ENCODE results near the gene IQCF2. TPM values are rescaled to one million over a fixed set of nuclear protein-coding genes. Genes with fewer than 3 reads are reported as not detected.

The IQCF2 gene

DNA sequence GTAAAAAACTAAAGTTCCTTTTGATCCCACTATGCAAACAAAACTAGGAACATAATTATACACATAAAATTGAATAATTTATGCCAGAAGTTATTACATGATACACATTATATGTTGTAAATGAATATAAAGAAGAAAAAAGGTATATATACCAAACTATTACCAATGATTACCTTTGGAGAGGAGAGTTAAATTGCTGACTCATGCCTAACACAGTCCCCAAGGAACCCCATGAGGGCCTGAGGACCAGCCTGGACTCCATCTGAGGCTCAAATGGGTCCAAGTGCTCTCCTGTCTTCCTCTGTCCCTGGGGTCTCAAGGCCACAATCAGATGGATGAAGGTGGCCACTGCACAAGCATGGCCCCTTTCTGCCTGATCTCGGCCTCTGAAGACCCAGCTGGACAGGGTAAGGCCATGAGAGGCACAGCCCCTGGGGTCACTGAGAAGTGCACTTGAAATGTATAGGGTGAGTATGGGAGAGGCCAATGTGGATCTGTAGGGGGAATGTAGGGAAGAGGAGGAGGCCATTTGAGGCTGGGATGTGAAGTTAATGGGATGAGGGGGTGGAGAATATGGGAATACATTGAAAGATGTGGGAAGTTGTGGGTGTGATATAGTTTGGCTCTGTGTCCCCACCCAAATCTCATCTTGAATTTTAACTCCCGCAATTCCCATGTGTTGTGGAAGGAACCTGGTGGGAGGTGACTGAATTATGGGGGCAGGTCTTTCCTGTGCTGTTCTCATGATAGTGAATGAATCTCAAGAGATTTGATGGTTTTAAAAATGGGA, 42.8 kb downstream of the IQCF2 start:
- Histone ChIP-seq H3K23ac (ENCODE audit: low read length) (no peak overlapping the region), H2AK5ac (ENCODE audit: low read length) (no peak overlapping the region), H3K27ac (ENCODE audit: low read depth, low read length) (no peak overlapping the region), H3K9ac (ENCODE audit: low read length) (no peak overlapping the region), H4K8ac (ENCODE audit: low read depth, low read length) (no peak overlapping the region), H3K18ac (ENCODE audit: low read length) (no peak overlapping the region), H3K4me1 (ENCODE audit: control insufficient read depth, low read depth, low read length) (no peaks in the 10 kb centered on the region), H3K36me3 (ENCODE audit: control insufficient read depth, insufficient read depth, low read length) (no peaks in the 10 kb centered on the region), H2BK5ac (ENCODE audit: low read length) (no peak overlapping the region), H3K79me2 (ENCODE audit: control insufficient read depth, insufficient read depth, low read length) (no peaks in the 10 kb centered on the region), H3K27me3 (ENCODE audit: insufficient read depth, low read length, poor library complexity) (no peaks in the 10 kb centered on the region), H3K4me3 (ENCODE audit: low read length) (no peak overlapping the region), H2BK120ac (ENCODE audit: low read depth, low read length) (no peak overlapping the region), H2BK15ac (replicated peaks; ENCODE audit: low read depth) (no peak overlapping the region), H3K79me1 (ENCODE audit: low read length) (no peaks in the 10 kb centered on the region), H3K4me2 (ENCODE audit: low read length) (no peak overlapping the region), H3K56ac (ENCODE audit: low read length) (no peak overlapping the region), H4K5ac (ENCODE audit: low read length) (no peak overlapping the region), H3K4ac (ENCODE audit: low read depth, low read length) (no peak overlapping the region)
- DNase-seq: no peak
- no CpG with 5 or more reads among the region's 2 CpGs for WGBS (ENCODE audit: extremely low coverage, insufficient coverage, low lambda C conversion rate)

DNA sequence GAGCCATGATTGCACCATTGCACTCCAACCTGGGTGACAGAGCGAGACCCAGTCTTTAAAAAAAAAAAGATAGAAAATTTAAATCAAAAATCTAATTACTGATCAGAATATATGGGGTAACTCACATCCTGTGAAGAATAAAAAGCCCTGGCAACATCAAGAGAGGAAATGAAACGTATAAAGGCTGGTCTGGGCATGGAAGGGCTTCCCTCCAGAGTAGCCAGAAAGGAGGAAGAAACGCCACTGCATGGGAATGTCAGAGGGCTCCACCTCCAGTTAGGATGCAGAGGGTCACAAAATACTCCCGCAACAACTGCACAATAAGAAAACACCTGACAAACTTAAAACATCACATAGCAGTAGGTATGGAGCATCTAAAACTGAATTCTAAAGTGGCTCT, 46.6 kb downstream of the IQCF2 start:
- Histone ChIP-seq H3K79me2 (ENCODE audit: control insufficient read depth, insufficient read depth, low read length) (no peaks in the 10 kb centered on the region), H4K5ac (ENCODE audit: low read length) (no peak overlapping the region), H3K4me3 (ENCODE audit: low read length) (no peak overlapping the region), H3K27me3 (ENCODE audit: insufficient read depth, low read length, poor library complexity) (no peaks in the 10 kb centered on the region), H3K79me1 (ENCODE audit: low read length) (no peaks in the 10 kb centered on the region), H3K27ac (ENCODE audit: low read depth, low read length) (no peak overlapping the region), H3K4ac (ENCODE audit: low read depth, low read length) (no peak overlapping the region), H3K4me2 (ENCODE audit: low read length) (no peak overlapping the region), H3K18ac (ENCODE audit: low read length) (no peak overlapping the region), H3K56ac (ENCODE audit: low read length) (no peak overlapping the region), H4K8ac (ENCODE audit: low read depth, low read length) (no peak overlapping the region), H3K4me1 (ENCODE audit: control insufficient read depth, low read depth, low read length) (no peaks in the 10 kb centered on the region), H2BK120ac (ENCODE audit: low read depth, low read length) (no peak overlapping the region), H2BK15ac (replicated peaks; ENCODE audit: low read depth) (no peak overlapping the region), H3K23ac (ENCODE audit: low read length) (no peak overlapping the region), H2AK5ac (ENCODE audit: low read length) (no peak overlapping the region), H3K36me3 (ENCODE audit: control insufficient read depth, insufficient read depth, low read length) (no peaks in the 10 kb centered on the region), H2BK5ac (ENCODE audit: low read length) (no peak overlapping the region), H3K9ac (ENCODE audit: low read length) (no peak overlapping the region)
- no CpG with 5 or more reads among the region's 4 CpGs for whole genome bisulfite sequencing (ENCODE audit: extremely low coverage, insufficient coverage, low lambda C conversion rate)
- no peak for DNase-seq

Small RNAs within 50 kb of the gene (small RNA-seq; reads per million reads assigned to genes)
- gene RN7SL504P (ENCODE audit: insufficient read depth): not detected

All from mesendoderm (in vitro differentiated cells).